ENCODE data around the gene GALNT10.

Gene GALNT10

DNA sequence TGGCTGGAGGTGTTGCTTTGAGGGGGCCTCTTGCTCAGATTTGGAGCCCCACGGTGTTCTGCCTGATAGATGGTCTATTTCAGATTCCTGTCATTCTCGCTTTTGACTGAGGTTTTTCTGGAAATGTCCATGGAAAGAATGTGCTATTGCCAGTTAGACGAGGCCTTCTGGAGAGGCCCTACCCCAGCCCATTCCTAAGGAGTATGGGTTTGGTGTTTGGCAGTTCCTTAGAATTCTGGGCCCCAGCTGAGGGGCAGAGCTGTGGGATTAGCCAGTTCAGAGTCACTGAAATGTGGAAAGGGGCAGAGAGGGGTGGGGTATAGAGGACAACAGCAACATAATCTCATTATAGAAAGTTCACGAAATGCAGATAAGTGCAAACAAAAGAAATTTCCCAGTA lies 50.5 kb downstream of the GALNT10 start:
- H3K4me3 ChIP-seq (ENCODE audit: low read length) = no peak overlapping the region
- H3K9me3 ChIP-seq (replicated peaks; ENCODE audit: low read length) = no peaks in the 10 kb centered on the region

DNA sequence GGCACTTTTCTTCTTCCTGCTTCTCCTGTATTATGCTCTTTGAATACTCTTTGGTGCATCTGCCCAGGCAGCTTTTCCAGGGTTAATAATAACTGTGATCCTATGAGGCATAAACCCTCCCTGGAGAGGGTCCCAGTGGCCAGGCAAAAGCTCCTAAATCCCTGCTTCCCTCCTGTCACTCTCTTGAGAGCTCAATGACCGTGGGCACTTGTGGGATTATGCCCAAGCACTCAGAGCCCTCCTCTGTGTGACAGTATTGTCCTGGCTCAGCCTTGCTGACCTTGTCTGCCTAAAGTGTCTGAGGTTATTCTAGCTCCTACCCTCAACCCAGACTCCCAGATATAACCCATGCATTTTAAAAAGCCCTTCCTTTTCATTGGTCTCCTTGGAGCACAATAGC lies 51.9 kb downstream of the GALNT10 start:
- Histone ChIP-seq H3K9ac (ENCODE audit: low read depth, low read length) (no peak overlapping the region), H3K4me3 (ENCODE audit: low read length) (no peak overlapping the region), H3K4me1 (ENCODE audit: control insufficient read depth, insufficient read depth, low read length) (peaks cover 8% of the 10 kb centered on the region), H3K27me3 (ENCODE audit: control insufficient read depth, insufficient read depth, low read length) (no peaks in the 10 kb centered on the region), H3K9me3 (replicated peaks; ENCODE audit: low read length) (no peaks in the 10 kb centered on the region), H3K36me3 (ENCODE audit: insufficient read depth, low read length) (no peaks in the 10 kb centered on the region), H3K4me2 (ENCODE audit: low read length) (no peak overlapping the region)

More for the DNA sequence above, 50.5 kb downstream of the GALNT10 start:
- Histone ChIP-seq H3K9ac (ENCODE audit: low read depth, low read length) (no peak overlapping the region), H3K4me1 (ENCODE audit: control insufficient read depth, insufficient read depth, low read length) (peaks cover 8% of the 10 kb centered on the region), H3K27me3 (ENCODE audit: control insufficient read depth, insufficient read depth, low read length) (no peaks in the 10 kb centered on the region), H3K36me3 (ENCODE audit: insufficient read depth, low read length) (no peaks in the 10 kb centered on the region), H3K4me2 (ENCODE audit: low read length) (no peak overlapping the region)

DNA sequence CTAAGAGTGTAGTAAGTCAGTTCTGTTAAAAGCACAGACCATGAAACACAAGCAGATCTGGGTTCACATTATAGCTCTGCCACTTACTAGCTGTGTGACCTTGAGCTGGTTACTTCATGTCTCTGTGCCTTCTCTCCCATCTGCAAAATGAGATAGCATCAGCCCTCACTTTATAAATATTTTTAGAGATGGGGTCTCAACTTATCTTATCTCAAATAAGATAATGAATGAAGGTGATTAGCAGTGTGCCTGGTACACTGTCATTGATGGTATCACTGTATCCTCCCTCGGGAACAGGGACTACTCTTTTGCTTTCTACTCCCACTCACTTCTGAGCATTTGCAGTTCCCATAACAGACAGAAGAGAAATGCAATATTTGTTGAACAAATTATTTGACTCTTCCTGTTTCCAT lies 52.4 kb downstream of the GALNT10 start:
- Histone ChIP-seq H3K4me2 (ENCODE audit: low read length) (no peak overlapping the region), H3K4me1 (ENCODE audit: control insufficient read depth, insufficient read depth, low read length) (peaks cover 8% of the 10 kb centered on the region), H3K9me3 (replicated peaks; ENCODE audit: low read length) (no peaks in the 10 kb centered on the region), H3K27me3 (ENCODE audit: control insufficient read depth, insufficient read depth, low read length) (no peaks in the 10 kb centered on the region), H3K9ac (ENCODE audit: low read depth, low read length) (no peak overlapping the region), H3K4me3 (ENCODE audit: low read length) (no peak overlapping the region), H3K36me3 (ENCODE audit: insufficient read depth, low read length) (no peaks in the 10 kb centered on the region)

DNA sequence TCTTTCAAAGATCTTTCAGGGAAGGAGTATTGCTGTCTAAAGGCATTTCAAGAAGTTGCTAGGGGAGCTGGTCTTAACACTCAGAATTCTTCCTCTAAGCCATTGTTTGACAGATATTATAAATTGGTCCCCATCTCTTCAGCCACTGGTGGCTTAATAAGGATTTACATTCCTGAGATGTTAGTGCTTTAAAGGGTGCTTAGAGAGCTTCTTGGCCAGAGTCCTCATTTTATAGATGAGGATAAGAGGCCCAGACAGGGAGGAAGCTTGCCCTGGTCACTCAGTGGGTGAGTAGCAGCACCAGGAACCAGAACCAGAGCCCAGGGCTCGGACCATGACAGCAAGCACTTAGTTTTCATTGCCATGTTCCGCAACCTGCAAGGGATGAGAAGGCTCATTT lies 53.2 kb downstream of the GALNT10 start:
- Histone ChIP-seq H3K4me3 (ENCODE audit: low read length) (no peak overlapping the region), H3K4me1 (ENCODE audit: control insufficient read depth, insufficient read depth, low read length) (peaks cover 8% of the 10 kb centered on the region), H3K9ac (ENCODE audit: low read depth, low read length) (no peak overlapping the region), H3K4me2 (ENCODE audit: low read length) (no peak overlapping the region), H3K9me3 (replicated peaks; ENCODE audit: low read length) (no peaks in the 10 kb centered on the region), H3K36me3 (ENCODE audit: insufficient read depth, low read length) (no peaks in the 10 kb centered on the region), H3K27me3 (ENCODE audit: control insufficient read depth, insufficient read depth, low read length) (no peaks in the 10 kb centered on the region)

DNA sequence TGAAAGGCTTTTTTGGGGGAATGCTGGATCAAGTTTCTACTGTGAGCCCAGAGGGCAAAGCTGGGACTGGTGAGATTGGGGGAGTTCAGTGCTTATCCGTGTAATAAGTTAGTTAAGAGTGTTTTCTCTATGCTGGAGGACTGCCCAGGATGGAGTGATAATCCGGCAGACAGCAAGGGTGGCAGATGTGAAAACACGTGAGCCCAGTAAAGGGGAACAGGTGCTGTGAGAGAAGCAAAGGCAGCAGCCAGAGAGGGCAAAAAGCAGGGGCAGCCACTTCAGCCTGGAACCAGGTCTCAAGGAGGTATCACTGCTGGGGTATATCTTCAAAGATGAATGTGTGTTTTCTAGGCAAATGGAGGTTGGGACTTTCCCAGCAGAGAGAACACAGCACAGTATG lies 53.9 kb downstream of the GALNT10 start:
- no peak overlapping the region for H3K4me2 ChIP-seq (ENCODE audit: low read length)
- no peaks in the 10 kb centered on the region for H3K9me3 ChIP-seq (replicated peaks; ENCODE audit: low read length)
- H3K9ac ChIP-seq (ENCODE audit: low read depth, low read length) = no peak overlapping the region
- no peaks in the 10 kb centered on the region for H3K27me3 ChIP-seq (ENCODE audit: control insufficient read depth, insufficient read depth, low read length)
- no peaks in the 10 kb centered on the region for H3K36me3 ChIP-seq (ENCODE audit: insufficient read depth, low read length)
- no peak overlapping the region for H3K4me3 ChIP-seq (ENCODE audit: low read length)
- H3K4me1 ChIP-seq (ENCODE audit: control insufficient read depth, insufficient read depth, low read length) = peaks cover 8% of the 10 kb centered on the region

DNA sequence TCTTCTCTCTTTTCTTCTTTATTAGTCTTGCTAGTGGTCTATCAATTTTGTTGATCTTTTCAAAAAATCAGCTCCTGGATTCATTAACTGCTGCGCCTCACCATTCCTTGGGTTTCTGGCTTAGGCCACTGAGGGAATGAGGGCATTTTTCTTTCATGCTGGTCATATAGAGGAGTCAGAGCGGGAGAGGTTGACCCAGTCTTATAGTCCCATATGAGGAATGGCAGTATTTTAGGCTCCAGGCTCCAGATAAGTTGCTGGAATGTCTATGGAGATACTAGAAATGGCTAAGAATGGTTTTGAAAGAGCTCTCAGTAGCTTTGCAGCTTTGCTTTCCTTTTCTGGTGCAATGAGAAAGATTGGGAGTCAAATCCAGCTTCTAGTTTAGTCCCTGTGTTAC lies 58.2 kb downstream of the GALNT10 start:
- Histone ChIP-seq H3K4me3 (ENCODE audit: low read length) (no peak overlapping the region), H3K4me2 (ENCODE audit: low read length) (no peak overlapping the region), H3K9ac (ENCODE audit: low read depth, low read length) (no peak overlapping the region), H3K27me3 (ENCODE audit: control insufficient read depth, insufficient read depth, low read length) (no peaks in the 10 kb centered on the region), H3K4me1 (ENCODE audit: control insufficient read depth, insufficient read depth, low read length) (peaks cover 3% of the 10 kb centered on the region), H3K9me3 (replicated peaks; ENCODE audit: low read length) (no peaks in the 10 kb centered on the region), H3K36me3 (ENCODE audit: insufficient read depth, low read length) (no peaks in the 10 kb centered on the region)

DNA sequence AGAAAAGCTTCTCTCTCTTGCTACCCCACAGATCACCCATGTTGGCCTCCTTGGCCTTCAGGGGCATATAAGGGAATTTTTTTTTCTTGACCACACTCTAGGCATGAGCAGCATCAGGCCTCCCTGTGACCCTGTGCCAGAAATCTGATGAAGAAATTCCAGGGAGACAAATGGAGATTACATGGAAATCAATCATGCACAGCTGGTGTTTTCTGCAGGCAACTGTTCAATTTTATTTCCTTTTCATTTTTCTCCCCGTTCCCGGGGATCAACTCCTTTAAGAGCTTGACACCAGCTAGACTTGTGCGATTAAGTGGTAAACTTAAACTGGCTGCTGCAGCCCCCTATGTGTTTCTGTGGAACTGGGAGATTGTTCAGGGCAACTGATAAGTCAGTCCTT lies 59.3 kb downstream of the GALNT10 start:
- no peak overlapping the region for H3K4me2 ChIP-seq (ENCODE audit: low read length)
- no peaks in the 10 kb centered on the region for H3K4me1 ChIP-seq (ENCODE audit: control insufficient read depth, insufficient read depth, low read length)
- H3K27me3 ChIP-seq (ENCODE audit: control insufficient read depth, insufficient read depth, low read length) = no peaks in the 10 kb centered on the region
- H3K9me3 ChIP-seq (replicated peaks; ENCODE audit: low read length) = no peaks in the 10 kb centered on the region
- no peak overlapping the region for H3K4me3 ChIP-seq (ENCODE audit: low read length)
- no peak overlapping the region for H3K9ac ChIP-seq (ENCODE audit: low read depth, low read length)
- no peaks in the 10 kb centered on the region for H3K36me3 ChIP-seq (ENCODE audit: insufficient read depth, low read length)

DNA sequence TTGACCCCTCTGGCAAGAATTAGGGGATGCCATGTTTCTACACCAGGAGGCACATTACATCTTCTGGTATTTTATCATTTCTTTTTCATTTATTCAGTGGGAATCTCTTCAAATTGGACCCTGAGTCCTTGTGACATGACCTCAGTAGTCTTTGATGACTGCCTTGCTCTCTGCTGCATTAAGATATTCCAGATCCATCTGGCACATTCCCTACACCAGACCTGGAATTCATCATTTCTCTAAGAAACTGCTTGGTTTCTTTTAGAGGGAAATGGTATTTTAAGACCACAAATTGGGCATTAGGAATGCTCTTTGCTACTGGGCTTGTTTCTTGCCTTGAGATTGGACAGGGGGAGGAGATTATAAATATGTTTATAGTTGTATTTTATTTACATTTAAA lies 61.0 kb downstream of the GALNT10 start:
- H3K4me3 ChIP-seq (ENCODE audit: low read length) = no peak overlapping the region
- H3K4me2 ChIP-seq (ENCODE audit: low read length) = no peak overlapping the region
- no peaks in the 10 kb centered on the region for H3K9me3 ChIP-seq (replicated peaks; ENCODE audit: low read length)
- H3K4me1 ChIP-seq (ENCODE audit: control insufficient read depth, insufficient read depth, low read length) = no peaks in the 10 kb centered on the region
- no peak overlapping the region for H3K9ac ChIP-seq (ENCODE audit: low read depth, low read length)
- H3K36me3 ChIP-seq (ENCODE audit: insufficient read depth, low read length) = no peaks in the 10 kb centered on the region
- no peaks in the 10 kb centered on the region for H3K27me3 ChIP-seq (ENCODE audit: control insufficient read depth, insufficient read depth, low read length)

DNA sequence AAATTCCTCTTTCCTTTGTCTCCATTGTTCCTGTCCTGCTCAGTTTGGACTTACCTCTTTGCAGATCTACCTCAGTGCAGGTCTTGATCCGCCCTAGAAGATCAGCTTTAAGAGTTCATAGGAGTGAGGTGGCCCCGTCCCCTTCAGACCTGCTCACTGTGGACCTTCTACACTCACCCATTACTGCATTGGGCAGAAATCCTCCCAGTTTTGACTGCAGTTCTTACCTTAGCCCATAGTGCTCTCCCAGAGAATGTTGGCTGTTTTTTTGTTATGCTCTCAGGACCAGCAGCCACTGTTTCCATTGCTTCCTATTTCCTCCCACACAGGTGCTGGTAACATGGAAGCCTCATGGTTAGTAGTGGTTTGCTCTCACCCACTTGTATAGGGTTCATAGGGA lies 63.3 kb downstream of the GALNT10 start:
- no peak overlapping the region for H3K9ac ChIP-seq (ENCODE audit: low read depth, low read length)
- no peaks in the 10 kb centered on the region for H3K9me3 ChIP-seq (replicated peaks; ENCODE audit: low read length)
- H3K4me3 ChIP-seq (ENCODE audit: low read length) = no peak overlapping the region
- no peaks in the 10 kb centered on the region for H3K36me3 ChIP-seq (ENCODE audit: insufficient read depth, low read length)
- no peak overlapping the region for H3K4me2 ChIP-seq (ENCODE audit: low read length)
- H3K27me3 ChIP-seq (ENCODE audit: control insufficient read depth, insufficient read depth, low read length) = no peaks in the 10 kb centered on the region
- H3K4me1 ChIP-seq (ENCODE audit: control insufficient read depth, insufficient read depth, low read length) = no peaks in the 10 kb centered on the region

DNA sequence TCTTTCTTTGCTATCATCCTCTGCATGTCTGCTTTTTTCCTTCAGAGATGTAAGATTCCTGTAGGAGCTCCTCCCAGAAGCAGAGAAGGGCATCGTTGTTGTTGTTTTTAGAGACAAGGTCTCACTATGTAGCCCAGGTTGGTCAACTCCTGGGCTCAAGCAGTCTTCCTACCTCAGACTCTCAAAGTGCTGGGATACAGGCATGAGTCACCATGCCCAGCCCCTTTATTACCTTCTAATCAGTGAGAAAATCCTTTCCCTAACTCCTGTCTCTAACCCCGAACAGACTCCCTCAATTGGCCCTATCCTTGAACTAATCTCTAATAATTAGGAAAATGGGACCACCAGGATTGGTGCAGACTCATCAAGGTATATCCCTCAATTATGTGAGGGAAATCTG lies 64.4 kb downstream of the GALNT10 start:
- Histone ChIP-seq H3K4me3 (ENCODE audit: low read length) (no peak overlapping the region), H3K4me2 (ENCODE audit: low read length) (no peak overlapping the region), H3K9me3 (replicated peaks; ENCODE audit: low read length) (no peaks in the 10 kb centered on the region), H3K36me3 (ENCODE audit: insufficient read depth, low read length) (no peaks in the 10 kb centered on the region), H3K9ac (ENCODE audit: low read depth, low read length) (no peak overlapping the region), H3K4me1 (ENCODE audit: control insufficient read depth, insufficient read depth, low read length) (no peaks in the 10 kb centered on the region), H3K27me3 (ENCODE audit: control insufficient read depth, insufficient read depth, low read length) (no peaks in the 10 kb centered on the region)

DNA sequence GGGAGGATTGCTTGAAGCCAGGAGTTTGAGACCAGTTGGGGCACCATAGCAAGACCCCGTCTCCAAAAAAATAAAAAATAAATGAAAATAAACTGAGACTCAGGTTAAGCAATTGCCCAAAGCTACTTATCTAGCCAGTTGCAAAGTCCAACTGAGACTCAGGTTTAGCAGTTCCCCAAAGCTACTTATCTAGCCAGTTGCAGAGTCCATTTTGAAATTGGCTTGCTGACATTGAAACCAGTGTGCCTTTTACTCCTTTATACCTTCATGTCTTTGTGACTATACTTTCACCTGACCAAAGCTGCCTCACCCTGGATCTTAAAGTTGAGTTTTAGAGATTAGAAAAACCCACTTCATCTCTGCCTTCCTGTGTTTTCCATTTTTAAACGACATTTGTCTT lies 66.5 kb downstream of the GALNT10 start:
- Histone ChIP-seq H3K36me3 (ENCODE audit: insufficient read depth, low read length) (no peaks in the 10 kb centered on the region), H3K4me3 (ENCODE audit: low read length) (no peak overlapping the region), H3K9me3 (replicated peaks; ENCODE audit: low read length) (no peaks in the 10 kb centered on the region), H3K4me2 (ENCODE audit: low read length) (no peak overlapping the region), H3K9ac (ENCODE audit: low read depth, low read length) (no peak overlapping the region), H3K27me3 (ENCODE audit: control insufficient read depth, insufficient read depth, low read length) (no peaks in the 10 kb centered on the region), H3K4me1 (ENCODE audit: control insufficient read depth, insufficient read depth, low read length) (no peaks in the 10 kb centered on the region)

DNA sequence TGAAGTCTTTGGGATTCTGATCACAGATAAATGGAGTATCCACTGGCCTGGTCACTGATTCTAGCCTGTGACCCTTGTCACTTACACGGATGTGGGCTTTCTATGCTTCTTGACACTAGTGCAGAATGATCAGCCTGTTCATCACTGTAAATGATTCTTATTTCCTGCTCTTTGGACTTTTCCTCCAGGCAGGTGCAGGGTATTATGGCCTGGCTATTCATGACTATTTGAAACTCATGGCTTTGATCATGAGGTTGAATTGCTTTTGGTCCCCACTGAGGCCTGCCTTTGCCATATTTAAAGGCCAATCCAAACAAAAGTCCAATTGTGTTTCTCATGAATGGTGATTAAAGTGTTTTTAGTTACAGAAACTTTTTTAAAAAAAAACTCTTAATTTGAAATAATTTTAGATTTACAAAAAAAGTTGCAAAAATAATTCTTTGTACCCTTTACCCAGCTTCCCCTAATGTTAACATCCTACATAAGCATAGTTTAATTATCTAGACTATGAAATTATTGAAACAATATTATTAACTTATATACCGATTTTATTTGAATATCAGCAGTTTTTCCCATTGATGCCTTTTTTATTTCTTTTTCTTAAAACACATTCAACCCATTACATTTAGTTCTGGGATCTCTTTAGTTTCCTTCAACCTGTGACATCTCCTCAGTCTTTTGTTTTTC lies 68.1 kb downstream of the GALNT10 start:
- Histone ChIP-seq H3K9me3 (replicated peaks; ENCODE audit: low read length) (no peaks in the 10 kb centered on the region), H3K27me3 (ENCODE audit: control insufficient read depth, insufficient read depth, low read length) (no peaks in the 10 kb centered on the region), H3K36me3 (ENCODE audit: insufficient read depth, low read length) (no peaks in the 10 kb centered on the region), H3K4me1 (ENCODE audit: control insufficient read depth, insufficient read depth, low read length) (no peaks in the 10 kb centered on the region), H3K9ac (ENCODE audit: low read depth, low read length) (no peak overlapping the region), H3K4me3 (ENCODE audit: low read length) (no peak overlapping the region), H3K4me2 (ENCODE audit: low read length) (no peak overlapping the region)

Data from skeletal muscle satellite cell (primary cell).